Measurements from ENCODE around the gene CEBPB. TPM values are rescaled to one million over a fixed set of nuclear protein-coding genes. Genes with fewer than 3 reads are reported as not detected.
A peak's percentile ranks its signal among the peaks of the same experiment; 100 is the strongest.

CEBPB gene
- total and polyA plus RNA-seq, 11 donors: 14.7 to 122 (median 53.7) TPM

GRCh38 chr20:50188287-50188688 lies 2.3 kb upstream of the CEBPB start:
- WGBS, 4 donors: 87 to 94% (median 91%) methylated on average over 6 of the region's 6 CpGs
- intact Hi-C loops (cut with DNase I): loop anchor here in 7 of 10 donors (1.0 to 10.0 kb wide), 8 partner anchors 194 to 559 kb away; partner anchors contain the start of gene PARD6B (in 2 of the 7)
- Histone ChIP-seq H3K27me3 (no peaks in the 10 kb centered on the region), H3K4me1 (peaks cover 0 to 35% (median 5%) of the 10 kb centered on the region in 12 donors), H3K36me3 (peaks cover 0 to 9% (median 0%) of the 10 kb centered on the region in 9 donors), H3K9me3 (no peaks in the 10 kb centered on the region), H3K4me3 (no peak overlapping the region), H3K27ac (peak overlapping the region in 3 of 12 donors; percentile 99 to 100 (median 99))
- DNase-seq (no peak), ATAC-seq (no peak)
- TF ChIP-seq, protein P1, sequence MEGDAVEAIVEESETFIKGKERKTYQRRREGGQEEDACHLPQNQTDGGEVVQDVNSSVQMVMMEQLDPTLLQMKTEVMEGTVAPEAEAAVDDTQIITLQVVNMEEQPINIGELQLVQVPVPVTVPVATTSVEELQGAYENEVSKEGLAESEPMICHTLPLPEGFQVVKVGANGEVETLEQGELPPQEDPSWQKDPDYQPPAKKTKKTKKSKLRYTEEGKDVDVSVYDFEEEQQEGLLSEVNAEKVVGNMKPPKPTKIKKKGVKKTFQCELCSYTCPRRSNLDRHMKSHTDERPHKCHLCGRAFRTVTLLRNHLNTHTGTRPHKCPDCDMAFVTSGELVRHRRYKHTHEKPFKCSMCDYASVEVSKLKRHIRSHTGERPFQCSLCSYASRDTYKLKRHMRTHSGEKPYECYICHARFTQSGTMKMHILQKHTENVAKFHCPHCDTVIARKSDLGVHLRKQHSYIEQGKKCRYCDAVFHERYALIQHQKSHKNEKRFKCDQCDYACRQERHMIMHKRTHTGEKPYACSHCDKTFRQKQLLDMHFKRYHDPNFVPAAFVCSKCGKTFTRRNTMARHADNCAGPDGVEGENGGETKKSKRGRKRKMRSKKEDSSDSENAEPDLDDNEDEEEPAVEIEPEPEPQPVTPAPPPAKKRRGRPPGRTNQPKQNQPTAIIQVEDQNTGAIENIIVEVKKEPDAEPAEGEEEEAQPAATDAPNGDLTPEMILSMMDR (IDR thresholded peaks at IDR 0.05): no peak
- no peak for TF ChIP-seq POLR2A (IDR thresholded peaks at IDR 0.05)

GRCh38 chr20:50188879-50189680 lies 1.6 kb upstream of the CEBPB start:
- TF ChIP-seq, protein P1 (IDR thresholded peaks at IDR 0.05): no peak
- no peak for TF ChIP-seq POLR2A (IDR thresholded peaks at IDR 0.05)
- Histone ChIP-seq H3K9me3 (no peaks in the 10 kb centered on the region), H3K36me3 (peaks cover 0 to 17% (median 0%) of the 10 kb centered on the region in 9 donors), H3K27me3 (no peaks in the 10 kb centered on the region), H3K4me3 (no peak overlapping the region), H3K27ac (peak overlapping the region in 3 of 12 donors; percentile 99 to 100 (median 99)), H3K4me1 (peaks cover 0 to 43% (median 13%) of the 10 kb centered on the region in 12 donors)
- ATAC-seq: no peak
- 84 to 92% (median 86%) methylated on average over 17 to 18 of the region's 18 CpGs for WGBS, 4 donors
- intact Hi-C loops (cut with DNase I): loop anchor here in 7 of 10 donors (1.0 to 10.0 kb wide), 9 partner anchors 193 to 558 kb away; partner anchors contain the start of gene PARD6B (in 2 of the 7)
- DNase-seq: no peak

DNA sequence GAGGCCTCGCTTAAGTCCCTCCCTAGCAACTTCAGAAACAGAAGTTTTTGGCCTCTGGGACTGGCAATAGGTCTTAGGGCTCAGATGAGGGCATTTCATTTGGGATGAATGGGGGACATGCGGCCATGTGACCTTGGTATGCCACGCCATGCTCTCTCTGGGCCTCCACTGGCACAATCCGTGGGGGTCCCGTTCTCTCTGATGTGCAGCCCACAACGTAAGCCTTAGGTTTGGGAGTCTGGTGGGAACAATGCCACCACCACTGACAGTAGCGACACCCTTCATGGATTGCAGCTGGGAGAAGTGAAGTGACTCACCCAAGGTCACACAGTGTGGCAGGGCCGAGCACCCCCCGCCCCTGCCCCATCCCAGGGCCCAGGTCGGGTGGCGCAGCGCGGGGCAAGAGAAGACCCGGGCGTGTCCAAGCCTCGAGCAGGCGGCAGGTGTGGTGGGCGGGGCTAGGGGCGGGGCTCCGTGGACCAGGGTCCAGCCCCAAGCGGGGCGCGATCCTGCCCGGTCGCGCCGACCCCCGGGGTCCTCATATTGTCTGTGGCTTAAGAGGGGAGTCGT lies 864 bp upstream of the CEBPB start:
- TF ChIP-seq POLR2A (IDR thresholded peaks at IDR 0.05): no peak
- TF ChIP-seq, protein P1 (IDR thresholded peaks at IDR 0.05): no peak
- intact Hi-C loops (cut with DNase I): loop anchor here (1.0 to 10.0 kb wide), 23 partner anchors 85 to 558 kb away; partner anchors contain the start of gene PARD6B (in 2 of the 10)
- Histone ChIP-seq H3K4me3 (peak overlapping the region in 11 of 12 donors; percentile 76 to 96 (median 88)), H3K9me3 (no peaks in the 10 kb centered on the region), H3K27me3 (no peaks in the 10 kb centered on the region), H3K36me3 (peaks cover 0 to 24% (median 0%) of the 10 kb centered on the region in 9 donors), H3K4me1 (peaks cover 0 to 49% (median 19%) of the 10 kb centered on the region in 12 donors), H3K27ac (peak overlapping the region in 11 of 12 donors; percentile 4 to 100 (median 98))
- peak in 3 of 5 donors; percentile 57 to 81 (median 66) for DNase-seq
- 31 to 85% (median 42%) methylated on average over 6 to 29 of the region's 29 CpGs for WGBS, 4 donors
- ATAC-seq: peak in 2 of 4 donors; percentile 1

All from heart left ventricle (tissue), 16 donors.